CD4-positive, alpha-beta T cell treated with Interleukin-4 for 1 hour (primary cell): ENCODE data around the gene ROS1.
A peak's percentile ranks its signal among the peaks of the same experiment; 100 is the strongest.
"Not testable (repeated sequence)": the region's sequence is repeated elsewhere in the genome, so short reads cannot be mapped to it uniquely, and the experiment has no call there.

Experiments
- DNase-seq, 2 donors: peaks; one replicate each; pipeline ENCODE4 v3.0.0-alpha.2; 2020 to 2022

Gene ROS1

DNA sequence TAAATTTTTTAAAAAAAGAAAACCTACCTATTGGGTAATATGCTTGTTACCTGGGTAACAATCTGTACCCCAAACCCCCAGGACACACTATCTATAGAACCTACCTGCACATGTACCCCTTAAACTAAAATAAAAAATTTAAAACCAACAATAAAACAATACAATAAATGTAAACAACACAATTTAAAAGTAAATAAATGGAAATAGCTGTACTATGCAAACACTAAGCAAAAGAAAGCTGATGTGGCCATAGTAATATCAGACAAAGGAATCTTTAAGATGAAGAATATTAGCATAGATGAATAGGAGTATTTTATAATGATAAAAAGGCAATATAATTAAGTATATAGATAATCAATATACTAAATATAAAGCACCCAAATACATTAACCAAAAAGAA, 50.3 kb downstream of the ROS1 start:
- DNase-seq, result no peak

GRCh38 chr6:117373211-117373813, 52.4 kb downstream of the ROS1 start:
- no peak for DNase-seq

GRCh38 chr6:117372289-117372688, 53.5 kb downstream of the ROS1 start:
- DNase-seq, result not testable (repeated sequence)

DNA sequence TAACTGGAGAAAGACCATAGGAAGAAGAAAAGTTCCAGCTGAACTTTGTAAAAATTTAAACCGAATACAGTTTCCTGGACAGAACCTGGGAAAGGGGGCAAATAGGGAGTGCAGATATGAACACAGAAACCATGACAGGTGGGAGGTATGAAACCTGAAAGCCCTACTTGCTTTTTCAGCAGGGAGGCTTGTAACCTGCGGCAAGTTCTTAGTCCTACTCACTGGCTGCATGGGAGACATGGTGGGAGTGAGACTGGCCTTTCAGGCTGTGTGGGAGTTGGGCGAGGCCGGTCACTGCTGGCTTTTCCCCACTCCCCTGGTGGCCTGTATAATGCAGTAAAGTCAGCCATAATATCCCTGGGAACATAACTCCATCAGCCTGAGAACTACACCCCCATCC, 54.2 kb downstream of the ROS1 start:
- DNase-seq, result no peak

DNA sequence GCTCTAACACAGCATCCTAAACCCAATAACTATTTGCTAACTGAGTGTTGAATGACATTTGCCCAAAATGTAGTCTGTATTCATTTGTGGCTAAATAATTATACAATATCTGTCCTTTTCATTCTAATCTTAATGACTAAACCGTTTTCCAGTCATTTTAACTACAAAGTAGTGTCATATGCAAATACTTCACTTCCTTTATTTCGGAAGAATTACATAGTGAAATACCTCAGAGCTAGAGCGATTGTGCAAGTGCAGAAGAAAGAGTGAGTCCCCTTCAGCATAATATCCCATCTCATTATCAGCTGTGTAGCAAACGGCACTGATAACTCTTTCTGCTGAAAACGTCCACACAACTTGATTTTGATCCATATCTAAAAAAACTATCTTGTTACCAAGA, 66.2 kb downstream of the ROS1 start:
- no peak for DNase-seq

DNA sequence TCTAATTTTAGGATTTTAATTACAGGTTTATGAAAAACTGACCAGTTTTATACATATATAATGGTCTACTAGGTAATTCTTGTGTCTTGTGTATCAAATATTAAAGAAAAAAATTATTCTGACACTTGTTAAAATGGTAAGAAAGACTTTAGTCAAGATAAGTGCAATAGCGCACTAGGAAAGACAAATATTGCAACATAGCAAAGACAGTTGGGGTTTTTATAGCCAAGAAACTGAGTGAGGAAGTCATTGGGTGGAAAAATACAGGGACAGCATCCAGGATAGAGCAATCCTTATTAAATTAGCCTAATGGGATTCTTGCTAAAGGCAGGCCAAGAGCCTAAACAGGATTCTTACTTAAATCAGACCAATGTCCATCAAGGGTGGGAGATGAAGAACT, 71.1 kb downstream of the ROS1 start:
- no peak for DNase-seq

DNA sequence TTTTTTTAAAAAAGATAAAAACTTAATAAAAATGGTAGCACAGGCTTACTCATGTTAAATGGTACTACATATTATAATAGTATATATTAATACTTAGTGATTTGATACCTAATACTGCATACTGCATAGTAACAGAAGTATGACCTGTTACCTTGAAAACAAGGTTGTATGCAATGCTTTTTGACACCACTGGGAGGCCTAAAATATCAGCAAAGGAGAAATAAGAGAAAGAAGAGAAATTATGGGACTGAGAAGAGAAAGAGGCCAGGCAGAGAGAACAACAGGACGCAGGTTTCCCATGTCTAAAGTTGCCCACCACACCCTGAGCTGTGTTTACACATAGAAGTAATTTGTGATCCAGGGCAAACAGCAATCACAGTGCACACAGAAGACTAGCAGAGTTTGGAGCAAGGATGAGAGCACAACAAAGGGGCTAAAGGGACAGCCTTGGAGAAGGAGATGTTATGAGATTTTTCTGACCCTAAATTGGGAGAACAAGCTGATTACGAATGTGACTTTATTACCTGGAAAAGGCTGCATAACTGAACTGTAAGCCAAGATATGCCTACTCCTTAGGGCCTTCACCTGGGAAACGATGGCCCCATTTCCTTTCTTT, 73.2 kb downstream of the ROS1 start:
- DNase-seq, result no peak

DNA sequence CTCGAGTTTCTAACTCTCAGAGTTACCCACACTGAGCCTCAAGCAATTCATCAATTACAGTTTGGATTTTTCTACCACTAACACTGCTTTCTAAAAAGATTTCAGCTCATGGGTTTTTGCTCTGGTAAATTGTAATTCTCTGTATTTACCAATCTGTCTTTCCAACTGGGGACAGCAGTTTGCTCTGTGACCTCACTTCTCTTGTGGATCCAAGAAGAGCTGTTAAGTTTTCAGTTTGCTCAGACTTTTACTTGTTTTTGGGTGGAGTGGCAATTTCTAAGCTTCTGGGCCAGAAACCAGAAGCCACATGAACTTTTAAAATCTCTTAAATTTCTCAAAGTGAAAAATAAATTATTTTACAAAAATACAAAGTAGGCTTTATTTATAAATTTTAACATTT, 74.2 kb downstream of the ROS1 start:
- no peak for DNase-seq

- peak in 1 of 2 donors; percentile 44 for DNase-seq
Observed at GRCh38 chr6:117346142-117346930, 79.4 kb downstream of the ROS1 start.

GRCh38 chr6:117345292-117345610, 80.5 kb downstream of the ROS1 start:
- DNase-seq, result no peak

DNA sequence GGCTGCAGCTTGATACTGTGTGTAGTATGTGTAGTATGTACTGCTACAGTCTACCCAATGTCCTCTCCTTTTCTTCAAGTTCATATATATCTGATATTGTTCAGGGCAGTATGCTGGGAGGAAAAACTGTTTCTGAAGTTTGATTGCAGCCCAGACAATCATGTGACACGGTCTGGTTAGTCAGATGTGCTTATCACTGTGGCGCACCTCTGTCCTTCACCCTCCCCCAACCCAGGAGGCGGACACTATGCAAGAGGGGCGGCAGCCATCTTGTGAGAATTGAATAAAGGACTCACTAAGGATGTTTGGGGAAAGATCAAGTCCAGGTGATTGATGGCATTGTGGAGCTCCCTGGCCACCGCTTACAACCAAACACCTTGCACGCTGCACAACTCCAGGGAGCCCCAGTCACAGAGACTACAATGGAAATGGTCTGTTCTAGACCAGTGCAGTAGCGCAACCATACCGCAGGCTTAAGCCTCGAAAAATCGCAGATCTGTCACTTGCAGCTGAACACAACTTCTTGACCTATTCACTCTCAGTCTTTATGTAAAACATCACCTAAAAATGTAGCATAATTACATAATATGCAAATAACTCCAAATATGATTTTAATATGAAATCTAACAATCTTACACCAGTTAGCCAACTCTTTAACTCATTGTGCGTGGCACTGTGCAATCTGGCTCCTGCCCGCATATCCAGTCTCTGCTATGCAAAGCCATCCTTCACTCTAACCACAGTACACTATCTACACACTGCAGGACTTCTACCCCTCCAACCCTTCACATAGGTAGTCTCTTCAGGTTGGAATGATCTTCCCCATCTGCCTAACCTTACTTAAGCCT, 81.1 kb downstream of the ROS1 start:
- no peak for DNase-seq

- DNase-seq, result no peak
Observed at GRCh38 chr6:117338567-117338966, 87.2 kb downstream of the ROS1 start.

DNA sequence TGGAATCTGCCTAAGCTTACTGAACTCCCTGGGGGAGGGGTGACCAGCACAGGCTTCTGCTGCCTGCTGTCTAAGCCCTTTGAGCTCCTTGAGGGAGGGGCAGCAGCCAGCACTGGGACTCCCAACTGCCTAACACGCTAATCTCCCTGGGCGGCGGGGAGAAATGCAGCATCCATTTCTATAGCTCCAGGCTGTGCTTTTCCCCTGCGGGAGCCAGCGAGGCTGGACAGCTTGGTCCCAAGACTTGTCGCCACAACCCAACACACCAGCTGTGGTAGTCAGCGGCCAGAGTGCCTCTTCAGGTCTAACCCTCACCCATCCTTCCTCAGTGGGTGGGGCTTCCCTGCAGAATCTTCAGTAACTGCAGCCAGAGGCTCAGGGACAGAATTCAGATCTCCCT, 95.8 kb downstream of the ROS1 start:
- DNase-seq, result no peak

DNA sequence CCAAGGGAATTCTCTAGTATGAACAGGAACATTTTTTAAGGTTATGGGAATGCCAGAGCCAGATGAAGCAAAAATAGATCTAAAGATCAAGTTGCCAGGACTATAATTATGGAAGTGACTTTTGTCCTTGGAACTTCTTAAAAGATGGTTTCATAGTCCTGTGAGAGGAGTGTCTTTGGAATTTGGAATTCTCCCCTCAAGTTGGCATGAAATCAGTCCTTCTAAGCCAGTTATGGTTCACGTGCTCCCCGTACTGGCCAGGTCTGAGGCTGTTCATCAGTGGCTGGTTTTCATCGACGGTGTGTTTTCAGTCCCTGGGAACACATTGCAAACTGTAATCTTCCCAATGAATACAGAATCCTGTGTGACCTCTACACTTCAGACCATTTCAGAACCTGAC, 97.2 kb downstream of the ROS1 start:
- no peak for DNase-seq

DNA sequence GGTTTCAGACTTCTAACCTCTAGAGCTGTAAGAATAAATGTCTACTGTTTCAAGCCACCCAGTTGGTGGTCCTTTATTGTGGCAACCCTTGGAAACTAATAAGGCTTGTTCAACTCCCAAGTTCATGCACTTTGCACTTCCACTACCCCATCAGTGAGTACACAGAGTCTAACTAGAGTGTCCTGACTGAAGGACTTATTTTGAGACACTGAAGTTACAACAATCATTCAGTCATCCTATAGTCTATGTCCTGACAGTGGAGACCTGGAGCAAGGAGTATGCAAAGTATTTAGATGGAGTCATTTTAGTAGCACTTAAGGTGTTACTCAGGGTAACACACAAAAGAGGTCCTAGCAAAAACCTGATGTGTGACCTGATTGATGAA, 97.7 kb downstream of the ROS1 start:
- DNase-seq, result no peak

DNA sequence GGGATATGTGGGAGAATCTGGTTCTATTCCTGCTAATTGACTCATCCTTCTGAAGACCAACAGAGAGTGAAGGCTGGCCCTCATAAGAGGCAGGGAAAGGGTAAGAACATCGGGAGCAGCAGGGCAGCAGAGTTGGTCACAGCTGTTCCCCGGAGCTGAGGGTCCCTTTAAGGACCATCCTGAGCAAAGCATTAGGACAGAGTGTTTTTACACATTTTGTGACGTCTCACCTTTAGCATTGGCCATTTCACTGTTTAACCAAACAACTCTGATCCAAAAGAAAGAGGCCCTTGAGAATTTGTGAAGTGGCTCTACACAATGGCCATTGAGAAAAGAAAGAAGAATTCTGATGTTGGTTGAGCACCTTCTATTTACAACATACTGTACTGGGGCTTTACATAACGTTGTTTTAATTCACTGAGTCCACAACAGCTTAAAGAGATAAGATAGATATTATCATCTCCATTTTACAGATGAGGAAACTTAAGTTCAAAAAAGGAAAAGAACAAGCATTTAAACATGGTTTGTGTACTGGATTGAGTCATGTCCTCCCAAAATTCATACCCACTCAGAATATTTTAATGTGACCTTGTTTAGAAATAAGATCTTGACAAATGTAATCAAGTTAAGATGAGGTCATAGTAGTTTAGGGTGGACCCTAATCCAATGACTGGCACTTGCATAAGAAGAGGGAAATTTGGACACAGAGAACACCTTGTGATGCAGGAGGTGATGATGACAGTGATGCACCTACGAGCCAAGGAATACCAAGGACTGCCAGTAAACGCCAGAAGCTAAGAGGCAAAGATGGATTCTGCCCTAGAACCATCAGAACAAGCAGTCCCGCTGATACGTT, 98.4 kb downstream of the ROS1 start:
- DNase-seq, result no peak

DNA sequence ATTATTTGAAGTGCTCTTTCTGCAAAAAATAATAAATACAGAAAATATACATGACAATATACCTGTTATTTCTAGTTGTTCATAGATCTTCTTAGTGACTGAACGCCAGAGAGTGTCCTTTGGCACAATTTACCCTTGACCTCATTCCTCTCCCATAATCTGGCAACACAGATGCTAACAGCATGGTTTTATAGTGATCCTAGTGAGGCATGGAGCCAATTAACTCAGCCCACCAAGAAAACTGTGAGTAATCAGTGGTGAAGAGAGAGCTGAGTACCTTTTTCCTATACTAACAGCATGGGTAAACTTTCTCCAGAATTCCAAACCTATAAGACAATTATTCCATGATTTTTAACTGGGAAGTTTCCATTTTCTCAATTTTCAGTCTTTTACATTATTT, 99.3 kb downstream of the ROS1 start:
- DNase-seq, result no peak

DNA sequence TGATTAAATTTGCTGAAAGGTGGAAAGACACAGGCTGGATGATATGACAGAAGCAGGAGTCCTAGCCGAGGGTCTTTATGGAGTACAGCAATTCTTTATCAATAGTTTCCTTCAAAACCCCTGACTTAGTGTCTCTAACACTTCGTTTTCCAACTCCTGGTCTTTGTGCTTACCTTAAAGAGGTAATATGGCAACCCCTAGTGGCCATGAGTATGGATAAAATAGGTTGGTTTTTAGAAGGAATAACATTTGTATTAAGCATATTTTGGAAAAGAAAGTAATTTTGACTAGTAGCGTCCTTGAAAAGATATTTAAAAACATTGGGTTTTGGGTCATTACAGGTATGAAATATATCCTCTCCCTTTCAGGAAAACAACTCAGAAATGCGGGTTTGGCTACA, 108.5 kb downstream of the ROS1 start:
- DNase-seq, result no peak

GRCh38 chr6:117311726-117312125, 114.0 kb downstream of the ROS1 start:
- DNase-seq, result no peak

GRCh38 chr6:117311310-117311709, 114.4 kb downstream of the ROS1 start:
- no peak for DNase-seq

- DNase-seq, result no peak
Observed at GRCh38 chr6:117309611-117310010, 116.1 kb downstream of the ROS1 start.

- no peak for DNase-seq
Observed at GRCh38 chr6:117309069-117309468, 116.7 kb downstream of the ROS1 start.

DNA sequence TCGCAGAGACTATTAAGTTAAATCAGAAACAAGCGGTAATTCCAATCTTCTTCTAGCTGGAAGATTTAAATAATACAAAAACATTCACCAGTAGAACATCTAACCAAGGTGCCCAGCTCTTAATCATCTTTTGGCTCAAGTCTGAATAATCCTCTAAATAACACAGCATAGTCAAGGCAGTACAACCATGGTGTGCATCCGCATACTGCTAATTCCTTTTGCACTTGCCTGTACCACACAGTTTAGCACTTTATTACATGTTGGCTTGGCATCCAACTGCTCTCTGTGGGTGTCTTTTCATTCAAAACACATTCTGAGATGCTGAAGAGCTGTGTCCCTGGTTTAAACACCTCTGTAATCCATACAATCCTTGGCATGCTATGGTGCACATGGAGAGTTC, 118.1 kb downstream of the ROS1 start:
- no peak for DNase-seq
